ENCODE results near the gene IL24. TPM values are rescaled to one million over a fixed set of nuclear protein-coding genes. Genes with fewer than 3 reads are reported as not detected.

IL24 gene
- polyA plus RNA-seq, 1 of the 3 experiments (the other 2 are of a cell fraction), result 0.03 TPM

GRCh38 chr1:206908038-206908437, 10.8 kb downstream of the IL24 start:
- peaks cover 11% of the 10 kb centered on the region; the same call in 1 of the 2 replicates for H3K27me3 ChIP-seq (ENCODE audit: insufficient read depth)
- H3K4me2 ChIP-seq, result no peak overlapping the region
- CTCF ChIA-PET, result interaction anchor here (0.9 to 7.8 kb wide), 9 partner anchors 8 to 592 kb away, joined by 3 to 83 read pairs (median 6); partner anchors contain the start of gene IL24
- no peak overlapping the region for H3K9ac ChIP-seq
- POLR2A ChIA-PET, result no interaction called here
- no peaks in the 10 kb centered on the region for H3K36me3 ChIP-seq (replicated peaks in 1 of 2; ENCODE audit: control insufficient read depth in 1 of 2, insufficient read depth in 2 of 2, low read length in 1 of 2)
- no peak overlapping the region for H3K27ac ChIP-seq (ENCODE audit: low read depth in 2 of 2, low read length in 1 of 2)
- no peaks in the 10 kb centered on the region for H4K20me1 ChIP-seq (ENCODE audit: insufficient read depth)
- H3K9me2 ChIP-seq, result no peaks in the 10 kb centered on the region
- WGBS (ENCODE audit: low lambda C conversion rate), result 95% methylated on average over 10 of the region's 10 CpGs
- no peak overlapping the region for H3K4me3 ChIP-seq (ENCODE audit: low read depth in 2 of 2, low read length in 1 of 2)
- no peaks in the 10 kb centered on the region for H3K9me3 ChIP-seq
- TF ChIP-seq YY1 (IDR thresholded peaks at IDR 0.05; ENCODE audit: low read depth) (no peak), POLR2AphosphoS5 (IDR thresholded peaks at IDR 0.05; ENCODE audit: low read depth, low read length) (no peak), MXI1 (IDR thresholded peaks at IDR 0.05; ENCODE audit: low read depth, low read length) (no peak), SMC3 (IDR thresholded peaks at IDR 0.05; ENCODE audit: low read depth, low read length) (no peak), IRF3 (IDR thresholded peaks at IDR 0.05; ENCODE audit: low read depth, low read length) (no peak)
- no peaks in the 10 kb centered on the region for H3K79me2 ChIP-seq (ENCODE audit: insufficient read depth)
- H2AFZ ChIP-seq (ENCODE audit: low read depth), result no peak overlapping the region
- no peaks in the 10 kb centered on the region for H3F3A ChIP-seq (replicated peaks; ENCODE audit: insufficient read depth)
- H3K4me1 ChIP-seq (ENCODE audit: control insufficient read depth in 1 of 2, insufficient read depth in 2 of 2, low read depth in 1 of 2, low read length in 1 of 2), result peaks cover 0 to 10% of the 10 kb centered on the region in 2 experiments; a peak in 1 of 4 replicates
- DNase-seq, result no peak

GRCh38 chr1:206909161-206909882, 12.1 kb downstream of the IL24 start:
- H3K4me2 ChIP-seq, result peak overlapping the region; percentile 84
- no peaks in the 10 kb centered on the region for H3F3A ChIP-seq (replicated peaks; ENCODE audit: insufficient read depth)
- H3K27me3 ChIP-seq (ENCODE audit: insufficient read depth), result peaks cover 17% of the 10 kb centered on the region; the same call in 1 of the 2 replicates
- H3K9me2 ChIP-seq, result no peaks in the 10 kb centered on the region
- H3K27ac ChIP-seq (ENCODE audit: low read depth in 2 of 2, low read length in 1 of 2), result no peak overlapping the region
- 2% methylated on average over 14 of the region's 69 CpGs for WGBS (ENCODE audit: low lambda C conversion rate)
- no peaks in the 10 kb centered on the region for H4K20me1 ChIP-seq (ENCODE audit: insufficient read depth)
- H3K79me2 ChIP-seq (ENCODE audit: insufficient read depth), result no peaks in the 10 kb centered on the region
- ChIA-PET CTCF (interaction anchor here (0.6 to 7.8 kb wide), 29 partner anchors 9 to 430 kb away, joined by 3 to 83 read pairs (median 4); partner anchors contain the start of genes DYRK3, EIF2D, FCMR and IL24), POLR2A (interaction anchor here (1.0 kb wide), 1 partner anchor 274 kb away, joined by 3 read pairs; the partner anchor contains the start of gene DYRK3)
- H3K4me3 ChIP-seq (ENCODE audit: low read depth in 2 of 2, low read length in 1 of 2), result peak overlapping the region; percentile 45 to 53
- peak overlapping the region; percentile 47; the same call in 1 of the 2 replicates for H2AFZ ChIP-seq (ENCODE audit: low read depth)
- TF ChIP-seq MXI1 (IDR thresholded peaks at IDR 0.05; ENCODE audit: low read depth, low read length) (no peak), PBX3 (IDR thresholded peaks at IDR 0.05) (0 out of 2 replicates have a peak, but pooled peaks have one; percentile 23), FOXJ3 (CRISPR knock-in tag; IDR thresholded peaks at IDR 0.05) (no peak)
- H3K9me3 ChIP-seq, result no peaks in the 10 kb centered on the region
- peak; percentile 82 for DNase-seq
- no peak overlapping the region for H3K9ac ChIP-seq
- peaks cover 0 to 10% of the 10 kb centered on the region in 2 experiments; a peak in 1 of 4 replicates for H3K4me1 ChIP-seq (ENCODE audit: control insufficient read depth in 1 of 2, insufficient read depth in 2 of 2, low read depth in 1 of 2, low read length in 1 of 2)
- no peaks in the 10 kb centered on the region for H3K36me3 ChIP-seq (replicated peaks in 1 of 2; ENCODE audit: control insufficient read depth in 1 of 2, insufficient read depth in 2 of 2, low read length in 1 of 2)

Measured in SK-N-SH (cell line).